GM19468 (cell line): Measurements from ENCODE around the gene APRT.
"Not testable (repeated sequence)": the region's sequence is repeated elsewhere in the genome, so short reads cannot be mapped to it uniquely, and the experiment has no call there.

ENCODE experiments used
- ATAC-seq: cut with Tn5 transposase; IDR thresholded peaks from one replicate; pipeline ENCODE4 v1.9.1; 2021; ENCODE audit warnings: mild to moderate bottlenecking, moderate library complexity, moderate number of reproducible peaks; ENCODE audit not compliant: unreplicated experiment; ENCODE audit errors: extremely low read depth

Gene APRT

DNA sequence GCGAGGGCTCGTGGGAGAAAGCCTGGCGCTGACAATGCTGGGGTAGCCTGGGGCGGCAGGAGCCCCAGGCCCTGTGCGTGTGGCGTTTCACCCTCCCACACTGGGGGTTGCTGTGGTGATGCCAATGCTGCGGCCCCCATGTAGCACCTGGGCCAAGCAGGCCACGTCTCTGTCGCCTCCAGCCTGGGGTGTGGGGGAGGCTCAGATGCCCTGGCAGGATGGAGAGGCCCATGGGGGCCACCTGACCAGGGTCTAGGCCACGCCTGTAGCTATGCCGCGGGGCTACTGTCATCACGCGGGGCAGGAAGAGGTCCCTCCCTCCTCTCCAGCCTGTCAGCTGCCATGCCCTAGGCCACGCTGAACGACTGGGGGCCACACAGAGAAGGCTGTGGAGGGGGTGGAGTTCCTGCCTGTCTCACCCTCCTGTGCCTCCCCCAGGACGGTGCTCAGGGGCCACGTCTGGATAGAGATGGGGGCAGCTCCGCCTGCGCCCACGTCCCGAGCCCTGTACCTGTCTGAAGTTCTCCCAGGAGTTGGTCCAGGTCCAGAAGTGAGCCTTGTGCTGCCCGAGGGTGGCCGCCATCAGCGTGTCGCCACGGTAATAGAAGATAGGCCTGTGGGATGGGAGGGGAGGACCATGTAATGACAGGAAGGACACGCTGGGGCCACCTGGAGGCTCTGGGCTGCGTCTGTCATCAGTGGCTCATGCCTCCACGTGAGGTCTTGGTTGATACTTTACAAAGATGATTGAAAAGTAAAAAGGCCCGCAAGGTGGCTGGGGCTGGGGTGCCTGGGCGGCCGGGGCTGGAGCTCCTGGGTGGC, 12.7 kb upstream of the APRT start:
- no peak for ATAC-seq

DNA sequence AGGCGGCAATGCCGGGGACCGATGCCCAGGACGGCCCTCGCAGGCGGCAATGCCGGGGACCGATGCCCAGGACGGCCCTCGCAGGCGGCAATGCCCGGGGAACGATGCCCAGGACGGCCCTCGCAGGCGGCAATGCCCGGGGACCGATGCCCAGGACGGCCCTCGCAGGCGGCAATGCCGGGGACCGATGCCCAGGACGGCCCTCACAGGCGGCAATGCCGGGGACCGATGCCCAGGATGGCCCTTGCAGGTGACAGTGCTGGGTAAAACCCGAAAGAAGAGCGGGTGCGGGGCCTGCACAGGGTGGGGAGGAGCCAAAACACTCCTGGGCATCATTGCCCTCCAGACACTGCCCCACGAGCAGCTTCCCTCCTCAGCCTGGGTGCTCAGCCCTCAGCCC, 11.9 kb upstream of the APRT start:
- ATAC-seq: not testable (repeated sequence)

DNA sequence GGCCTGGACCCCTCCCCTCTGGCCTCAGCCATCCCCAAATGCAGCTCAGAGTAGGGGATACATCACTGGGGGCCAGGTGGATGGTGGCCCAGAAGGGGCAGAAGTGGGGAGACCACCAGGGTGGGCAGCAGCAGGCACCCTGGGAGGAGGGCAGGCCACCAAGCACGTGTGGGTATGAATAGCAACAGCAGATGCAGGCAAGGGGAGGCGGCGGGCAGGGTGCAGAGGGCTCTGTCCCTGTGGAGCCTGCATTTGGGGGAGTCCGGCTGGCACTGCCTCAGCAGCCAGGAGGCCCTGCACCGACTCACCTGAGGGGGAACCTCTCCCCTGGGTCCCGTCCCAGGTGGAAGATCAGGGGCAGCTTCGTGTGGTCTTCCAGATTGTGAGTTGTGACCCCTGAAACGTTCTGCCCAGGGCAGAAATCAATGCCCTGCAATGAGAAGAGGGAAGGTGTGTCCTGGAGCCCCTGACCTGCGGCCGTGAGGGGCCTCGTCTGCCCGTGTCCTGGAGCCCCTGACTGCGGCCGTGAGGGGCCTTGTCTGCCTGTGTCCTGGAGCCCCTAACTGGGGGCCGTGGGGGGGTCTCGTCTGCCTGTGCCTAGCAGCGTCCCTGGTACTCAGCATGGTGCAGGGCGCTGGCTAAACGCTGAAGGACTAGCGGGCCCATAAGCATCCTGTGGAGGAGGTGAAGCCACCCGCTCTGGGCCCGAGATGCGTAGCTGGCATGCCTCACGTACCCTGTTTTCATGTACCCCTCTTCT, 10.7 kb upstream of the APRT start:
- no peak for ATAC-seq

- no peak for ATAC-seq
Observed at GRCh38 chr16:88821168-88821850, 9.6 kb upstream of the APRT start.

DNA sequence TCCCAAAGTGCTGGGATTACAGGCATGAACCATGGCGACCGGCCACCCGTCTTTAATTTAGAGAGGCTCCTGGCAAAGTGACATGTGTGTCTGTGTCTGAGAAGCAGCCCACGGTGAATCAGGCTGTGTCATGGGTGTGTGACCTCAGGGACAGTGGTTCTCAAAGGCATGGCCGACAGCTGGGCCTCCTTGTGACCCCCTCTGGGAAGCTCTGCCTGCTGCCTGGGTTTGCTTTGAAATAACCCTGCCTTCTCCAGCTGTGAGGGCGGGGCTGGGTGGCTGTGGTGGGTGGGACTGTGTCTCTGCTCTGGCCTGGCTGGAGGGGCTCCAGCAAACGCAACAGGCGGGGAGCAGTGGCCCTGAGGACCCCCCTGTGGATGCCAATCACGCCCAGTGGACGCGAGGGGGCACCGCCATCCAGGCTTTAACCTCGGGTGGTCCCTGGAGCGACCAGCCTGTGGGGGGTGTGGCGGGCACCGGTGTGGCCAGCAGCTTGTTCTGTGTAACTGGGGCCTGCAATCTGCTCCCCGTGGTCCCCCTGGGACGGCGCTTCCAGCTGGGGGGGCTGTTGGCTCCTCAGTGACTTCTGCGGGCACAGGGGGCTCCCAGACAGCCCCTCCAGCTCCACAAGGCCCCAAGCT, 8.8 kb upstream of the APRT start:
- ATAC-seq: no peak

- no peak for ATAC-seq
Observed at GRCh38 chr16:88819126-88819525, 7.4 kb upstream of the APRT start.

GRCh38 chr16:88818575-88818874, 6.8 kb upstream of the APRT start:
- no peak for ATAC-seq

GRCh38 chr16:88817785-88818574, 6.3 kb upstream of the APRT start:
- ATAC-seq: no peak

DNA sequence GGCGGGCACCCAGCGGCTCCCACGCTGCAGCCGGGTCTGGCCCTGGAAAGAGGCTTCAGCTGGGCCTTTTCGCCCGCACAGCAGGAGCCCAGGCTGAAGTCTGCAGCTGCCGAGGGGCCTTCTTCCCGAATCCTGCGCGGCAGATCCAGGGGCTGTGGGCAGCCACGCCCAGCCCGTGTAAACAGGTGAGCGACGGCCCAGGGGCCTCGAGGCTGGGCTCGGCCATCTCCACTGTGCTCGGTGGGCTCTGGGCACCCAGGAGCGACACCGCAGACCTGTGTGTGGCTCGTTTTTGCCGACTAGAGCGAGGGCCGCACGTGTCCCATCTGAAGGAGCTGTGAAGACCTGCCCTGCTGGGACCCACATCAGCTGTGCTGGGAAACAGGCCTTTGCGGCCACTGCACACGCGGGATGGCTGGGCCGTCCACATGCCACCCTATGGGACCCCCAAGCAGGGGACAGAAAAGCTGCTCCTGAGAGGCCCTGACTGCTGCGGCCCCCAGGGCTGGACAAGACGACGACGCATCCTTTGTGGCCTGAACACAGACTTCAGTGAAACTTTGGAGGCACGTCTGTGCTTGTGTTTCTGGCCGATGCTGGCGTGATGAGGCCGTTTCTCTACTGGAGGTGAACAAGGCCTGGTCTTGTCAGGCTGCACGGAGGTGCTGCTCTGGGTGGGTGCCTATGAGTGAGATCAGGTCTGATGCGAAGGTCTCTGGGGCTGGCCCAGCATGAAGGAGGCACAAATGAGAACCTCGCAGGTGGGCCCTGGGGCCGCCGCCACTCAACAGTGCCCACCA, 5.2 kb upstream of the APRT start:
- ATAC-seq: no peak

- no peak for ATAC-seq
Observed at GRCh38 chr16:88815901-88816589, 4.3 kb upstream of the APRT start.

- ATAC-seq: no peak
Observed at GRCh38 chr16:88815227-88815626, 3.5 kb upstream of the APRT start.

DNA sequence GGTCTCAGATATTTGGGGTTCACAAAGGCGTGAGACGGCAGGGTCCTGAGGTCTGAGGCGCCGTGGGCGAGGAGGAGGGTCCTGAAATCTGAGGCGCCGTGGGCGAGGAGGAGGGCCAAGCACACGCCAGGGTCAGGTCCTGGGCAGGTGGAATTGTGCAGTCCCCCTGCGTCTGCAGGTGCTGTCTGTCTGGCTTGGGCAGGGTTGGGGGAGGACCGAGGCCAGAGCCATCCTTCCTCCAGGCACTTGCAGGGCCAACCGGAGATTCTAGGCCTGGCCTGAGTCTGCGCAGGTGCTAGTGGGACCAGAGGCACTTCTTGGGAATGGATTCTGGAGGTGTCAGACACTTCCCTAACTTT, 2.4 kb upstream of the APRT start:
- ATAC-seq: no peak

- ATAC-seq: no peak
Observed at GRCh38 chr16:88813269-88814143, 1.8 kb upstream of the APRT start.

GRCh38 chr16:88812513-88813268, 963 bp upstream of the APRT start:
- ATAC-seq: no peak

GRCh38 chr16:88810912-88811768, 588 bp downstream of the APRT start:
- ATAC-seq: peak; percentile 19
